Duodenal mucosa (tissue), 2 donors: ENCODE measurements around the gene KPNA2.
A peak's percentile ranks its signal among the peaks of the same experiment; 100 is the strongest.
"Not testable (repeated sequence)": the region's sequence is repeated elsewhere in the genome, so short reads cannot be mapped to it uniquely, and the experiment has no call there.

ENCODE experiments used
- H3K27ac ChIP-seq: one replicate; pipeline ENCODE4 v1.7.0; 2013; ENCODE audit warnings: low read depth, low read length
- H3K27me3 ChIP-seq, 2 donors: one replicate each; pipeline ENCODE4 v1.7.0; 2013; ENCODE audit warnings: low read length in 2 of 2, control low read depth in 1 of 2; ENCODE audit not compliant: insufficient read depth in 2 of 2, control insufficient read depth in 1 of 2
- H3K36me3 ChIP-seq, 2 donors: one replicate each; pipeline ENCODE4 v1.7.0; 2013; ENCODE audit warnings: low read length in 2 of 2, control low read depth in 1 of 2; ENCODE audit not compliant: insufficient read depth in 2 of 2, control insufficient read depth in 1 of 2
- H3K4me1 ChIP-seq, 2 donors: one replicate each; pipeline ENCODE4 v1.7.0; 2013; ENCODE audit warnings: low read length in 2 of 2, control low read depth in 1 of 2; ENCODE audit not compliant: insufficient read depth in 2 of 2, control insufficient read depth in 1 of 2
- H3K4me3 ChIP-seq, 2 donors: one replicate each; pipeline ENCODE4 v1.7.0; 2013; ENCODE audit warnings: low read length in 2 of 2, low read depth in 1 of 2
- H3K9ac ChIP-seq, 2 donors: one replicate each; pipeline ENCODE4 v1.7.0; 2013; ENCODE audit warnings: low read length in 2 of 2, low read depth in 1 of 2
- H3K9me3 ChIP-seq, 2 donors: one replicate each; pipeline ENCODE4 v1.7.0; 2013; ENCODE audit warnings: low read length in 2 of 2, control low read depth in 1 of 2; ENCODE audit not compliant: control insufficient read depth in 1 of 2

The KPNA2 gene

GRCh38 chr17:67998466-67998865, 37.1 kb upstream of the KPNA2 start:
- no peak overlapping the region for H3K4me3 ChIP-seq
- no peaks in the 10 kb centered on the region for H3K9me3 ChIP-seq
- H3K4me1 ChIP-seq: peaks cover 9 to 11% of the 10 kb centered on the region in 2 donors
- H3K9ac ChIP-seq: no peak overlapping the region
- no peak overlapping the region for H3K27ac ChIP-seq
- H3K36me3 ChIP-seq: no peaks in the 10 kb centered on the region
- H3K27me3 ChIP-seq: peaks cover 0 to 8% of the 10 kb centered on the region in 2 donors

GRCh38 chr17:67999291-67999911, 36.1 kb upstream of the KPNA2 start:
- Histone ChIP-seq H3K4me1 (peaks cover 9 to 11% of the 10 kb centered on the region in 2 donors), H3K27ac (no peak overlapping the region), H3K27me3 (peaks cover 0 to 8% of the 10 kb centered on the region in 2 donors), H3K9me3 (no peaks in the 10 kb centered on the region), H3K4me3 (no peak overlapping the region), H3K9ac (no peak overlapping the region), H3K36me3 (no peaks in the 10 kb centered on the region)

DNA sequence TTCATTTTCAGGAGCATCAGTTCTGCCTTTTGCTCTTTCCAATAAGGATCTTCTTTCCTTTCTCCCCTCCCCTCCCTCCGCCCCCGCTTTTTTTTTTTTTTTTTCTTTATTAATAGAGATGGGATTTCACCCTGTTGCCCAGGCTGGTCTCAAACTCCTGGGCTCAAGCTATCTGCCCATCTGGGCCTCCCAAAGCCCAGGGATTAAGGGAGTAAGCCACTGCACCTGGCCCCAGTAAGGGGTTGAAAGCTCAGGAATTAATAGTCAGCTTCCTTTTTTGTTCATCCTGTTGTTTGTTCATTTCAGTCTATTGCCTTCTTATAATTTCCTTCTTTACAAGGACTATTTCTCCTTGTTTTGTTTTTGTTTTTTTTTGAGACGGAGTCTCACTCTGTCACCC, 31.3 kb upstream of the KPNA2 start:
- Histone ChIP-seq H3K9ac (no peak overlapping the region), H3K9me3 (no peaks in the 10 kb centered on the region), H3K4me3 (no peak overlapping the region), H3K27me3 (no peaks in the 10 kb centered on the region), H3K4me1 (no peaks in the 10 kb centered on the region), H3K36me3 (no peaks in the 10 kb centered on the region), H3K27ac (no peak overlapping the region)

- H3K9me3 ChIP-seq: no peaks in the 10 kb centered on the region
- H3K36me3 ChIP-seq: no peaks in the 10 kb centered on the region
- no peak overlapping the region for H3K4me3 ChIP-seq
- no peak overlapping the region for H3K9ac ChIP-seq
- no peaks in the 10 kb centered on the region for H3K4me1 ChIP-seq
- H3K27me3 ChIP-seq: no peaks in the 10 kb centered on the region
- no peak overlapping the region for H3K27ac ChIP-seq
Observed at GRCh38 chr17:68006797-68007196, 28.7 kb upstream of the KPNA2 start.

GRCh38 chr17:68011199-68011665, 24.3 kb upstream of the KPNA2 start:
- Histone ChIP-seq H3K4me3 (peak overlapping the region in 1 of 2 donors; percentile 38), H3K9ac (no peak overlapping the region), H3K9me3 (no peaks in the 10 kb centered on the region), H3K27me3 (no peaks in the 10 kb centered on the region), H3K4me1 (no peaks in the 10 kb centered on the region), H3K36me3 (no peaks in the 10 kb centered on the region), H3K27ac (no peak overlapping the region)

DNA sequence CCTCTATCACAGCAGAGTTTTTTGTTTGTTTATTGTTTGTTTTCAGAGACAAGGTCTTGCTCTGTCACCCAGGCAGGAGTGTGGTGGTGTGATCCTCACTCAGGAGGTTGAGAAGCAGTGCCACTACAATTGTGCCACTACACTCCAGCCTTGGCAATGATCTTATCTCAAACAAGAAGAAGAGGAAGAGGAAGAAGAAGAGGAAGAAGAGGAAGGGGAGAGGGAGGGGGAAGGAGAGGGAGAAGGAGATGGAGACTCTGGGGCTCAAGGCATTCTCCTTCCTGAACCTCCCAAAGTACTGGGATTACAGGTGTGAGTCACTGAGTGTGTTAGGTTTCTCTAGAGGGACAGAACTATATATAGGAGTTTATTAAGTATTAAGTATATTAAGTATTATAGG, 22.1 kb upstream of the KPNA2 start:
- Histone ChIP-seq H3K27me3 (no peaks in the 10 kb centered on the region), H3K36me3 (no peaks in the 10 kb centered on the region), H3K9me3 (no peaks in the 10 kb centered on the region), H3K9ac (no peak overlapping the region), H3K4me1 (no peaks in the 10 kb centered on the region), H3K4me3 (no peak overlapping the region), H3K27ac (no peak overlapping the region)

- H3K27me3 ChIP-seq: no peaks in the 10 kb centered on the region
- no peak overlapping the region for H3K4me3 ChIP-seq
- H3K9ac ChIP-seq: no peak overlapping the region
Observed at GRCh38 chr17:68015081-68015723, 20.3 kb upstream of the KPNA2 start.

DNA sequence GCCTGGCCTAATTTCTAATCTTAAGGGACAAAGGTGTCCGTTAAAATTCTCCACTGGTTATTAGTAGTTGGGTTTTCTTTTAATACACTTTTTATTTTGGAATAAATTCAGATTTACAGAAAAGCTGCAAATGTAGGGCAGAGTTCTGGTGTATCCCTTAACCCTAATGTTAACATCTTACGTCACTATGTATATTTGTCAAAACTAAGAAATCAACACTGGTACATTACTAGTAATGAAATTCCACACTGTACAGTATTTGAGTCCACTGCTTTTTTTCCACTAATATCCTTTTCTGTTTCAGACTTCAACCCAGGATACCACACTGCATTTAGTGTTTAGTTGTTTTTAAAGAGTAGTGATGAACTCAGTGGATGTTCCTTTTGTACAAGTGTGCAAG, 18.7 kb upstream of the KPNA2 start:
- Histone ChIP-seq H3K27me3 (no peaks in the 10 kb centered on the region), H3K27ac (no peak overlapping the region), H3K4me3 (no peak overlapping the region), H3K9ac (no peak overlapping the region), H3K4me1 (peaks cover 0 to 3% of the 10 kb centered on the region in 2 donors), H3K9me3 (no peaks in the 10 kb centered on the region), H3K36me3 (no peaks in the 10 kb centered on the region)

More at GRCh38 chr17:68015081-68015723, 20.3 kb upstream of the KPNA2 start:
- no peaks in the 10 kb centered on the region for H3K9me3 ChIP-seq
- no peak overlapping the region for H3K27ac ChIP-seq
- no peaks in the 10 kb centered on the region for H3K4me1 ChIP-seq
- no peaks in the 10 kb centered on the region for H3K36me3 ChIP-seq

DNA sequence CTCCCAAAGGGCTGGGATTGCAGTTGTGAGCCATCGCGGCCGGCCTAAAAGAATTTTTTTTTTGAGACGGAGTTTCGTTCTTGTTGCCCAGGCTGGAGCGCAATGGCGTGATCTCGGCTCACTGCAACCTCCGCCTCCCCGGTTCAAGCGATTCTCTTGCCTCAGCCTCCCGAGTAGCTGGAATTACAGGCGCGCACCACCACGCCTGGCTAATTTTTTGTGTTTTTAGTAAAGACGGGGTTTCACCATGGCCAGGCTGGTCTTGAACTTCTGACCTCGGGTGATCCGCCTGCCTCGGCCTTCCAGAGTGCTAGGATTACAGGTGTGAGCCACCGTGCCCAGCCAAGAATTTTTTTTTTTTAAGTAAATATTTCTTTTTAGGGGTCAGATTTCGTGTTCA, 17.0 kb upstream of the KPNA2 start:
- not testable (repeated sequence) for H3K4me1 ChIP-seq, H3K27me3 ChIP-seq, H3K9ac ChIP-seq, H3K4me3 ChIP-seq, H3K9me3 ChIP-seq, H3K27ac ChIP-seq, H3K36me3 ChIP-seq

DNA sequence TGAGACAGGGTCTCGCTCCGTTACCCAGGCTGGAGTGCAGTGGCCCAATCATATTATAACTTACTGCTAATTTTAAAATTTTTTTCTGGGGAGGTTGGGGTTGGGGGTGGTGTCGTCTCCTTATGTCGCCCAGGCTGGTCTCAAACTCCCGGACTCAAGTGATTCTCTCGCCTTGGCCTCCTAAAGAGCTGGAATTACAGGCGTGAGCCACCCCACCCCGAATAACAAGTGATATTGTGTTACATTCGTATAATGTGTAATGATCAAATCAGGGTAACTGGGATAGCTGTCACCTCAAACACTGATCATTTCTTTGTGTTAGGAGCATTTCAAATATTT, 16.2 kb upstream of the KPNA2 start:
- no peaks in the 10 kb centered on the region for H3K27me3 ChIP-seq
- H3K9me3 ChIP-seq: no peaks in the 10 kb centered on the region
- H3K4me3 ChIP-seq: peak overlapping the region in 1 of 2 donors; percentile 80
- H3K36me3 ChIP-seq: no peaks in the 10 kb centered on the region
- peaks cover 0 to 3% of the 10 kb centered on the region in 2 donors for H3K4me1 ChIP-seq
- no peak overlapping the region for H3K9ac ChIP-seq
- H3K27ac ChIP-seq: no peak overlapping the region
